Measurements from ENCODE around the gene BCAS3. TPM values are rescaled to one million over a fixed set of nuclear protein-coding genes. Genes with fewer than 3 reads are reported as not detected.

The BCAS3 gene
- total RNA-seq, 4 donors from 2014 or later = 18.7 to 37.8 (median 24.9) TPM

GRCh38 chr17:61188081-61188480 lies 510.4 kb downstream of the BCAS3 start:
- ATAC-seq (ENCODE audit: low FRiP score) = no peak
- TF ChIP-seq CTCF (IDR thresholded peaks at IDR 0.05) = no peak
- no peak for DNase-seq (ENCODE audit: low spot score)

GRCh38 chr17:61189968-61190367 lies 512.3 kb downstream of the BCAS3 start:
- no peak for DNase-seq (ENCODE audit: low spot score)
- TF ChIP-seq CTCF (IDR thresholded peaks at IDR 0.05) = no peak
- ATAC-seq (ENCODE audit: low FRiP score) = no peak

GRCh38 chr17:61196302-61196704 lies 518.7 kb downstream of the BCAS3 start:
- ATAC-seq (ENCODE audit: low FRiP score) = no peak
- DNase-seq (ENCODE audit: low spot score) = no peak
- no peak for TF ChIP-seq CTCF (IDR thresholded peaks at IDR 0.05)

GRCh38 chr17:61196799-61197198 lies 519.1 kb downstream of the BCAS3 start:
- no peak for ATAC-seq (ENCODE audit: low FRiP score)
- TF ChIP-seq CTCF (IDR thresholded peaks at IDR 0.05) = no peak
- DNase-seq (ENCODE audit: low spot score) = no peak

- DNase-seq (ENCODE audit: low spot score) = no peak
- no peak for TF ChIP-seq CTCF (IDR thresholded peaks at IDR 0.05)
- ATAC-seq (ENCODE audit: low FRiP score) = no peak
Observed at GRCh38 chr17:61199431-61200338, 522.0 kb downstream of the BCAS3 start.

- ATAC-seq (ENCODE audit: low FRiP score) (no peak), DNase-seq (ENCODE audit: low spot score) (no peak)
- no peak for TF ChIP-seq CTCF (IDR thresholded peaks at IDR 0.05)
Observed at GRCh38 chr17:61200339-61200715, 522.7 kb downstream of the BCAS3 start.

- DNase-seq (ENCODE audit: low spot score) (no peak), ATAC-seq (ENCODE audit: low FRiP score) (no peak)
- no peak for TF ChIP-seq CTCF (IDR thresholded peaks at IDR 0.05)
Observed at GRCh38 chr17:61201211-61201610, 523.6 kb downstream of the BCAS3 start.
